ENCODE results near the gene GPR85.
"Not testable (repeated sequence)": the region's sequence is repeated elsewhere in the genome, so short reads cannot be mapped to it uniquely, and the experiment has no call there.

Gene GPR85, protein sequence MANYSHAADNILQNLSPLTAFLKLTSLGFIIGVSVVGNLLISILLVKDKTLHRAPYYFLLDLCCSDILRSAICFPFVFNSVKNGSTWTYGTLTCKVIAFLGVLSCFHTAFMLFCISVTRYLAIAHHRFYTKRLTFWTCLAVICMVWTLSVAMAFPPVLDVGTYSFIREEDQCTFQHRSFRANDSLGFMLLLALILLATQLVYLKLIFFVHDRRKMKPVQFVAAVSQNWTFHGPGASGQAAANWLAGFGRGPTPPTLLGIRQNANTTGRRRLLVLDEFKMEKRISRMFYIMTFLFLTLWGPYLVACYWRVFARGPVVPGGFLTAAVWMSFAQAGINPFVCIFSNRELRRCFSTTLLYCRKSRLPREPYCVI

GRCh38 chr7:113086431-113086888, at the start of gene GPR85:
Gene GPR85, minus strand, starts transcription at chr7:113086827. Its CDS starts 2,106 bp downstream, at chr7:113084721.
- DNase-seq = peak; percentile 12

GRCh38 chr7:113134025-113134424, 47.4 kb upstream of the GPR85 start:
- no peak for DNase-seq

- no peak for DNase-seq
These were observed 44.7 kb upstream of the GPR85 start for GRCh38 chr7:113131367-113131766.

- DNase-seq = no peak
These were observed 41.4 kb upstream of the GPR85 start for GRCh38 chr7:113128031-113128430.

DNA sequence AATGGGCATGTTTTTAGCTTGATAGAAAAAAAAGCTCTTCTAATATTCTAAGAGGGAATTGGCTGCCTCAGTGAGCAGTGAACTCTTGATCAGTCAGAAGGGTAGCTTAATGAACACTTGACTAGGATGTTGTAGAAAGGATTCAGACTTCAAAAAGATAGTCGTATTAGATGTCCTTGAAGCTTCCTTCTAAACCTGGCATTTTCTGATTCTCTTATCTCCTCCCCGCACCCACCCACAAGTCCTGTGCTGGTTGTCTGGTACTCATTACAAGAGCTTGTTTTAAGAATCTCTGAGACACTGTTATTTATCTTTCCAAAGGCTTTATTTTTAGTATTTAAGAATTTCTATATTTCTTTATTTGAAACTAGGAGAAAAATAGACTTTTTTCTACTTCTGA, 39.1 kb upstream of the GPR85 start:
- DNase-seq = no peak

DNA sequence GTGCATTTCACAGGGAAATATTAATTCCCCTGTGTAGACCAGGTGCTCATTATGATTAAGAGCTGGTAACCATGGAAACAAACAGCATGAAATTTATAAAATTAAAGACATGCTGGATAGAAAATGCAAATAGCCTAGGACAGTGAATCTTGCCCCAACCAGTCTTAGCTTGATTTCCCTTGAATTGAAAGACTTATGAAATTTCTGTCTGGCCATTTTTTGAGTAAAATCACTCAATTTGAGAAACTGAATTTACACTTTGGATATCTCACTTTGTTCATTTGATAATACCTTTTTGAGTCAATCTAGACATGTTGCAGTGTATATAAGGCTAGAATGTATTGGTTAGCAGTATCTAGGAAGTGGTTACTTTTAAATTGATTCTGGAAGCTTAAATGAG, 36.1 kb upstream of the GPR85 start:
- DNase-seq = no peak

DNA sequence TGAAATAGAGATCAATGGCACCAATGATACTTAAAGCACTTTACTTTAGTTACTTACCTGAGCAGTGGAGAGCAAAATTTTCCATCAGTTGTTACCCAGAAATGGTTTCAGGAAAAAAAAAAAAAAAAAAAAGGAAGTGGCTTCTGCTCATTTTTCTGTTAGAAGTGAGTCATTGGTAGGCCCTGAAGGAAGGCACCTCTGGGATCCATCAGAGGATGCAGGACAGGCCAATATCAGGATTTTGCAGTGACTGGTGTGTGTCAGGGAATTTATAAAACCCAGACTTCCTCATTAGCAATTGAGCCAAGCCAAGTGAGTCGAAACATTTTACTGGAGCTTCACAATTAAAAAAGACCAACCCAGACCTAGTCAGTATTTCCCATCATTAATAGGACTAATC, 34.0 kb upstream of the GPR85 start:
- no peak for DNase-seq

DNA sequence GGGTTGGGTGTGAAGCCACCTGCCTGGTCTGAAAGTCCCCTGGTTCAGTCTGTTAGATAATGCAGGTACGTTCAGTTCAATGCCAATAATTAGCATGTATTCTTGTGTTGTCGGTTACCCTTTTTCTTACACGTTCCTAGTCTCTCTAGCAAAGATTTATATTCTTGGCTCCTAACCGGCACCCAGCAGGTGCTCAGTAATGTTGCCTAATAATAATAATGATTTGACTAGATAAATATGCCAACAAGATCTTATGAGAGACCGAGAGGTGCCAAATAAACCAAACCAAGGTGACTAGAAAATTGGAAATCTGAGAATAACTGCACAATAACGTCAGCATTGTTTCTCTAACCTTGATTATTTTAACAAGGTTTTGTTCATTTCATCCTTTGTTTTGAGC, 32.8 kb upstream of the GPR85 start:
- DNase-seq = no peak

GRCh38 chr7:113118074-113118959, 31.7 kb upstream of the GPR85 start, which contains the start of gene SMIM30:
Gene SMIM30, minus strand, starts transcription at chr7:113118554. Its CDS starts 976 bp downstream, at chr7:113117578.
- peak; percentile 91 for DNase-seq

DNA sequence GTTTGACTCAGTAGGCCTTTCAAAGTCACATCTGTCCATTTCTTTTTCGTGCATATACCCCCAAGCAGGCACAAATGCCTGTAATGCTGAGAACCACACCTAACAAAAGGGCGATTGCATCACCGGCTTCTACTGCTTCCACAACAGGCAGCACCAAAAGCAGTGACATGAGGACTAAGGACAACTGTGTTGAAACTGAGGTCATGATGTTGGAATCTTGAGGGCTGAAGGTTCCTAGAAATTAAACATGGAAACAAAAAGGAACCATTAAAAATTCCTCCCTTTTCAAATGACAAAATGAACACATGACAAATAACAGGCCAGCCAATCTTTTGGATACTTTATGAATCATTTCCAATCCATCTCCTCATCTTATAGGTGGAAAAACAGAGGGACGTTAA, 30.7 kb upstream of the GPR85 start:
- not testable (repeated sequence) for DNase-seq

- no peak for DNase-seq
These were observed 27.3 kb upstream of the GPR85 start for GRCh38 chr7:113113912-113114311.

DNA sequence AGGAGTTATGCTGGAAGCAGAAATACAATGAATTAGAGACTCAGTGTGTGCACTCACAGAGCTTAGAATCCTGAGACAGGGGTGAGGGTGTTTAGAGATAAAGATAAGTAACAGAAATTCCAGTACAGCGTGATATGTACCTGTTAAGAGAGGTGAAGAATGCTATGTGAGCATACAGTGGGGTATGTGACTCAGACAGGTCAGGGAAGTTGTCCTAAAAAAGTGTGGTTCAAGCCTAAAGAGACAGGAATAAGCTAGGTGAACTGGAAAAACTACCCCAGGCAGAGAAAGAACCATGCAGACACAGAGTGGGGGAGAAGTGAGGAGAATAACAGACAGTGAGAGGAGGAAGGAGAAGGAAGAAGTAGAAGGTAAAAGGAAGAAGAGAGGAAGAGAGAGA, 23.1 kb upstream of the GPR85 start:
- DNase-seq = no peak

DNA sequence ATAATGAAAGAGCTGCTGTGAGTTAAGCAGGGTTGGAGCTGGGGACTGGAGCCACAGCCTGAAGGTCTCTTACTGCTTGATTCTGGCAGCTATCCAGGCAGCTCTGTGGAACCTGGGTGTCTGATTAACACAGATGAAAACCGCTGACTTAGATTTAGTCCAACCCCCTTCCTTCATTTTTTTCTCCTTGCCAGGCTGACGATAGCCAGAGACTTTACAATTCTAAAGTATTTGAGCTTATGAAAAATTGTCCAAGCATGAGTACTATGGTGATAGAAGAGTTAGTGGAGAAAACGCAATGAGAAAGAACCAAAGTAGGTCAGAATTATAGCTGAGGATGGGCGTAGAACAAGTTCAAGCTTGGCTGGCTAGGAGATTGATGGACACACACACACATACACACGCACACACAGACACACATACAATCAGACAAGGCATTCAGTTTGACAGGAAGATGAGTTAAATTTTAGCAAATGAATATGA, 13.5 kb upstream of the GPR85 start:
- no peak for DNase-seq

DNA sequence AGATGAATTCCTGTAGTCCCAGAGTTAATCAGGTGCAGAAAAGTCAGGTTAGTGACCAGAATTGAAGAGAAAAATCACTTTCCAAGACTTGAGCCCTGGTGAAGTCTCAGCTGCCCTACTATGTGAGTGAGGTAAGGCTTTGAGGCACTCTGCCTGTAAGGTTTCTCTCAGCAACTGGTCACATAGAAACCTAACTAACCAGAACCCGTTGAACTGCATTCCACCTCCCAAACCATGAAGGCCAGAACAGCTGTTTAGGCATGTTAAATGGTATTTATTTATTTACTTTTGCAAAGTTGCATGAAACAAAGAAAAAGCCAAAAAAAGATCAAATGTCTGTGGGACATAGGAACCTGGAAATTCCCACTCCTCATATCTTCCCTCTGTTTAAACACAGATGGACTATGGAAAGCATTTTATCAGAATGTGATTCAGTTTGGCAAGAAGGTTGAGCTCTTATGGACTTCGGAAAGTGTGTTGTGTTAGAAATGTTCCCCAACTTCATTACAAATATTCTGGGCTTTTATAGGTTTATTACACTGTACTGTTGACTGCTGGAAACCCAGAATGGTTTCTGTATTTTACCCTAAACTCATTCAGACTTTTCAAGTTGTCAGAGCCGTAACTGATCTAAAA, 12.8 kb upstream of the GPR85 start:
- no peak for DNase-seq

- DNase-seq = no peak
These were observed 8.1 kb upstream of the GPR85 start for GRCh38 chr7:113094517-113095249.

DNA sequence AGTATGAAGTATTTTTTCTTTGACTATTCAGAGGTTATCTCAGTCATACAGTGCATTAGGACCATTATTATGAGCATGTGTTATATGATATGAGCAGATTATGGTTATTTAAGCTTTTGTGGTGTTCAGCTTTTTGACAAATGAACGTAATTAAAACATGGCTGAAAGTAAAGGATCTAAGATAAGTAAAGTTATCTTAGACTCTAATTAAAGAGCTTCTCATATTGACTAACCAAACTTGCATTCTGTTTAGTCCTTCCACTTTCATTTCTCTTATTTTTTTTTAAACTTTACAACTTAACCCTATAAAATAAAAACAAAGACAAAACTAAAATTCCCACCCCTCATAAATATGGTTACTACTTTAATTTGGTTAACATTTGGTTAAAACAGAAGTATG, 6.9 kb upstream of the GPR85 start:
- no peak for DNase-seq

GRCh38 chr7:113092762-113093161, 6.1 kb upstream of the GPR85 start:
- no peak for DNase-seq

DNA sequence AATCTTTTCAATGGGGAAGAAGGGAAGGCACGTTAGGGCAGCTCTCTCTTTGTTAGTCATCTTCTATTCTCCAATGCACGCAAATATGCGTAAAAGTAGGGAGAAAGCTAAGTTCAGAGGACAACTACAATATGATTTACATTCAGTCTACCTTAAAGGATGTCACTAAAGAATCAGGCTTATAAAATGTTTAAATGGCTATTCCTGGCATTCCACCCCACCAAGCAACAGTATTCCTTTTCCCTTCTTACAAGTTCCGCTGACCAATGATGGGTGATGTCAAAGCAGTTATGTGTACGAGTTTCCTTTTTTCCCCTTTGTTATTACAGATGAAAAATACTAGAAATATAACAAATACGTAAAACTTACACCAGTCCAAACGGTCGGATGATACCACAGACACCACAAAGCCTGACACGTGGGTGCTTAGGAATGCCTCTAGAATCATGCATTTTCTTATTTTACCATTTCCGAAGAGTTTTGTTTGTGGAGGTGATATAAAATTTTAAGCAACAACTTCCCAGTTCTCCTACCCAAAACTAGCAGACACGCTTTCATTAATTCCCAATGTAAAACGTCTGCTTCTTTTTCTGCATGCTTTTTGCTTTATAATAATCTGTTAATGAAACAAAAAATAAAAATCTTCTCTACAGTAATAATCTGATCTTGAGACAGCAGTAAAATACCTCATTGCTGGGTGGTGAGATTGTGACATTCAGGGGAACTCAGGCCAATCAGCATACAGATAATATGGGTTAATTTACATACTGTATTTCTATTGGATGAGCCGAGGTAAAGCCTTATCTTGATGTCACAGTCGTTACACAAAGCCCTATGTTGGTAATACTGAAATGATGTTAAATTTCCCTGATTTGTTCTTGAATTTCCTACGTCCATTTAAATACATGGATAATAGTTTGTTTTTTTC, 708 bp upstream of the GPR85 start:
- DNase-seq = peak; percentile 70

GRCh38 chr7:113085781-113086390, 741 bp downstream of the GPR85 start:
- peak; percentile 12 for DNase-seq

DNA sequence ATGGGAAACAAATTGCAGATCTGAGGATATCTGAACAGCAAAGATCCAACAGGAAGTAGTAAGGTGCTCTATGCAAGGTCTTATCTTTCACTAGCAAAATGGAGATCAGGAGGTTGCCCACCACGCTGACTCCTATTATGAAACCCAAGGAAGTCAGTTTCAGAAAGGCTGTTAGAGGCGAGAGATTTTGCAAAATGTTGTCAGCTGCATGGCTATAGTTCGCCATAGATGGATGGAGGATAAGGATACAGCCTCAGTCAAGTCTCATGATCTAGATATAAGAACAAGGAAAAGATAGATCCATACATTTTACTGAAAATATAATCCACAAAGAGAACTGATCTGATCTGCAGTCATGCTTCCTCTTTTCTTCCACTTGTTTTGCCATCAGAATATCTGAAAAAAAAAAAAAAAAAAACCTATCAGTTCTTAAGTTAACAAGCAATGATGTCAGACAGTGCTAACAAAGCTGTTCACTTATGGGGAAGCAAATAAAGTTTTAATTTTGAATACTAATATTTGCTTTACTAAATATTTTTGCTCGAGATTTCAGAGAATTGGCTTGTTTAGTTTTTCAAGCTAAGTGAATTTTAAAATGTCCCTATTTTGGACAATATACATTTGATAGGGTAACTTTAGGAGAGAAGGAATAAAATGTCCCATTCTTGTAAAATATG, 2.0 kb downstream of the GPR85 start:
- no peak for DNase-seq
